Tibial artery (tissue), 4 donors: ENCODE results near the gene TSPAN7.

Source experiments
- DNase-seq, 2 donors: peaks; one replicate each; pipeline ENCODE4 v3.0.0-alpha.2; 2019
- H3K27ac ChIP-seq, 2 donors: fragments of 200-600 bp; sonication (generic) in 1 of 2; 1 replicate in 1 of 2; 2 replicates in 1 of 2; pipeline ENCODE4 v1.5.1; 2018 to 2019; ENCODE audit warnings: mild to moderate bottlenecking in 1 of 2
- H3K27me3 ChIP-seq, 2 donors: fragments of 200-600 bp; sonication (generic) in 1 of 2; one replicate each; pipeline versions ENCODE4 v1.5.1 to v1.6.0; 2016 to 2019
- H3K36me3 ChIP-seq, 3 donors: fragments of 200-600 bp; sonication (generic) in 2 of 3; one replicate each; pipeline ENCODE4 v1.5.1; 2016 to 2019; ENCODE audit warnings: mild to moderate bottlenecking in 2 of 3
- H3K4me1 ChIP-seq, 4 donors: fragments of 200-600 bp; sonication (generic) in 2 of 4; 1 replicate in 3 of 4; 2 replicates in 1 of 4; pipeline ENCODE4 v1.5.1; 2016 to 2019
- H3K4me3 ChIP-seq, 2 donors: fragments of 200-600 bp; sonication (generic) in 1 of 2; 1 replicate in 1 of 2; 2 replicates in 1 of 2; pipeline ENCODE4 v1.5.1; 2018 to 2019; ENCODE audit warnings: mild to moderate bottlenecking in 2 of 2
- H3K9me3 ChIP-seq, 3 donors: fragments of 200-600 bp; sonication (generic) in 1 of 3; one replicate each; pipeline ENCODE4 v1.5.1; 2016 to 2019
- intact Hi-C: fragments of 100-400 bp; cut with DNase I; formaldehyde crosslinking; loops from one replicate; pipeline ENCODE4 v1.15.0; 2023; ENCODE audit warnings: low total_unique reads
- TF ChIP-seq, protein P1 (sequence below), 2 experiments: fragments of 200-600 bp in 1 of 2; fragments of 450-650 bp in 1 of 2; IDR thresholded peaks; one replicate each; pipeline ENCODE4 v1.5.1; 2017 to 2019; ENCODE audit warnings: antibody characterized with exemption in 2 of 2, mild to moderate bottlenecking in 1 of 2, moderate library complexity in 1 of 2

The TSPAN7 gene

DNA sequence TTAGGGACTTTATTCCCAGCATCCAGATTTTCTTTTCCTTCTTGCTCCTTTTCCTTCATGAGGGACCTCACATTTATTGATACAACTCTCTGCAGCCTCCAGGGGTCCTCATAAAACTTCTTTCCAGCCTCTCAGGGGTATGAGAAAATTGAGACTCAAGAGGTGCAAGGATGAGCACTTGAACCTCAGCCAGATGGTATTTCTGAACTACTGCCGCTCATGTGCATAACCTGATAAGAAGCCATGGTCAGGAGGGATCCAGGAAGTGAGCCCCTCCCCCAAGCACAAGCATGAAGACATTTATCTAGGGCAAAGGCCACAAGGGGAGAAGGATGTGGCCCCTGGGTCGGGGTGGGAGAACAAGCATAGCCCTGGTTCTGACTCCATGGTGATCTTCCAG is 73.3 kb downstream of the TSPAN7 start:
- Histone ChIP-seq H3K27ac (no peak overlapping the region), H3K4me1 (peaks cover 0 to 11% (median 0%) of the 10 kb centered on the region in 4 donors), H3K27me3 (no peaks in the 10 kb centered on the region), H3K4me3 (no peak overlapping the region), H3K9me3 (no peaks in the 10 kb centered on the region), H3K36me3 (no peaks in the 10 kb centered on the region)
- intact Hi-C loops = no loop called here
- TF ChIP-seq, protein P1, sequence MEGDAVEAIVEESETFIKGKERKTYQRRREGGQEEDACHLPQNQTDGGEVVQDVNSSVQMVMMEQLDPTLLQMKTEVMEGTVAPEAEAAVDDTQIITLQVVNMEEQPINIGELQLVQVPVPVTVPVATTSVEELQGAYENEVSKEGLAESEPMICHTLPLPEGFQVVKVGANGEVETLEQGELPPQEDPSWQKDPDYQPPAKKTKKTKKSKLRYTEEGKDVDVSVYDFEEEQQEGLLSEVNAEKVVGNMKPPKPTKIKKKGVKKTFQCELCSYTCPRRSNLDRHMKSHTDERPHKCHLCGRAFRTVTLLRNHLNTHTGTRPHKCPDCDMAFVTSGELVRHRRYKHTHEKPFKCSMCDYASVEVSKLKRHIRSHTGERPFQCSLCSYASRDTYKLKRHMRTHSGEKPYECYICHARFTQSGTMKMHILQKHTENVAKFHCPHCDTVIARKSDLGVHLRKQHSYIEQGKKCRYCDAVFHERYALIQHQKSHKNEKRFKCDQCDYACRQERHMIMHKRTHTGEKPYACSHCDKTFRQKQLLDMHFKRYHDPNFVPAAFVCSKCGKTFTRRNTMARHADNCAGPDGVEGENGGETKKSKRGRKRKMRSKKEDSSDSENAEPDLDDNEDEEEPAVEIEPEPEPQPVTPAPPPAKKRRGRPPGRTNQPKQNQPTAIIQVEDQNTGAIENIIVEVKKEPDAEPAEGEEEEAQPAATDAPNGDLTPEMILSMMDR (IDR thresholded peaks at IDR 0.05) = no peak
- no peak for DNase-seq

DNA sequence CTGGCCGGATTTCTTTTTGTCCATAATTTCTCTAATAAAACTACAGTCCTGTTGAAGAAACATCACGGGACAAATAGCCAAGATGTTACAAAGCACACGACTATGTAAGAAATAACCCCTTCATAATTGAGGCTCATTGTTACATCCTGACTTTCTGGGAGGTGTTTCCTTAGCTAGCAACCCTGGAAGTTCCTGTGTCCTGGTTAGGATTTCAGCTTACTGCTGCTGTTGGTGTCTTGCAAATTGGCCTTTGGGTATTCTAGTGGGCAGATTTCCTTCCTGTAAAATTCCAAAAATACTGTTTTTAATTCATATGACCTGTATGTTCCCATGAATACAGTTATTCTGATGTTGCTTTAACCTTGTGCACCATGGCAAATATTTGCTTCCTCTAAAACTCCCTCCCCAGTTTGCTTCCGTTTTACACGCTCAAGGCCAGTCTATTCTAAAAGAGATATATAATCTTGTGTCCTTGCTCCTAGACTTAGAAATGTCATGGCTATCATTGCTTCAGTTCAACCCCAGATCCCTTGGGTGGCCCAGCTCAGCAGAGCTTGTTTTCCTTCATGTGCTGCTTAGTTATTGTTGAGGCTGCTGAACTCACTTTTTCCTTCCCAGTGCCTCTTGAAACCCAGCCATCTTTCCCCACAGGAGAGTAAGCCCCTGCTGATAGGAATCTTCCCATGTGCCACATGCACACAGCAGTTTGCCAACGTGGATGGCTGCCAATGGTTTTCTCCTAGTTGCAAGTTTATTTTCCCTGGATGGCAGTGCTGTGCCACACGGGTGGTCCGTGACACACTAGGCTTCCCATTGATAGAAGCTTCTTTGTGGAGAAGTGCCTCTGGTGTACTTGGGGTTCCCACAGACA is 75.8 kb downstream of the TSPAN7 start:
- peak in 1 of 2 donors; percentile 21 for DNase-seq
- H3K4me3 ChIP-seq = no peak overlapping the region
- H3K27me3 ChIP-seq = no peaks in the 10 kb centered on the region
- no peaks in the 10 kb centered on the region for H3K9me3 ChIP-seq
- no peak overlapping the region for H3K27ac ChIP-seq
- H3K4me1 ChIP-seq = peaks cover 0 to 11% (median 0%) of the 10 kb centered on the region in 4 donors
- TF ChIP-seq, protein P1 (IDR thresholded peaks at IDR 0.05) = no peak
- no peaks in the 10 kb centered on the region for H3K36me3 ChIP-seq
- intact Hi-C loops = no loop called here

DNA sequence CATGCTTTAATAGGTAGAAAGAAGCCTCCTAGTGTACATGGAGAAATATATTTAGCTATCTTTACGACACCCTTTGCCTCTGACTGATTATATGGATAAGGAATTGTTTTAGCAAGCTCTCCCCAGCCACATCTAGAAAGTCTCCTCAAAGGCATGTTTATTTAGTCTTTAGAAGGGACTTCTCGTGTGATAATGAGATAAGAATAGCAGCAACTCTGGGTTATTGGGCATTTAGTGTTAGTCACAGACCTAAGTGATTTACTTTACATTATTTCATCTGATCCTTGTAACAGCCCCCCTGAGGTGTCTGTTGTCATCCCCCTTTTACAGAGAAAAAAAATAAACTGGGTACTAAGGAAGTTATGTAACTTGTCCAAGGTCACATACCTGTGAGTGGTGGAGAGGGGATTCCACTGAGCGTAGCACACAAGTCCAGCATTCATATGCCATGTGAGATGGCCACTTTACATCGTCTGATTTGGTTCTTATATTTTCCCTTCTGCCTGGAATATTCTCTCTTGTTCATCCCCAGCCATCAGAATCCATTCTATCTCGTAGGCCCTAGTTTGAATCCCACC is 77.7 kb downstream of the TSPAN7 start:
- intact Hi-C loops = no loop called here
- DNase-seq = no peak
- no peaks in the 10 kb centered on the region for H3K36me3 ChIP-seq
- peaks cover 0 to 11% (median 0%) of the 10 kb centered on the region in 4 donors for H3K4me1 ChIP-seq
- H3K4me3 ChIP-seq = no peak overlapping the region
- H3K27ac ChIP-seq = no peak overlapping the region
- TF ChIP-seq, protein P1 (IDR thresholded peaks at IDR 0.05) = no peak
- no peaks in the 10 kb centered on the region for H3K27me3 ChIP-seq
- no peaks in the 10 kb centered on the region for H3K9me3 ChIP-seq

DNA sequence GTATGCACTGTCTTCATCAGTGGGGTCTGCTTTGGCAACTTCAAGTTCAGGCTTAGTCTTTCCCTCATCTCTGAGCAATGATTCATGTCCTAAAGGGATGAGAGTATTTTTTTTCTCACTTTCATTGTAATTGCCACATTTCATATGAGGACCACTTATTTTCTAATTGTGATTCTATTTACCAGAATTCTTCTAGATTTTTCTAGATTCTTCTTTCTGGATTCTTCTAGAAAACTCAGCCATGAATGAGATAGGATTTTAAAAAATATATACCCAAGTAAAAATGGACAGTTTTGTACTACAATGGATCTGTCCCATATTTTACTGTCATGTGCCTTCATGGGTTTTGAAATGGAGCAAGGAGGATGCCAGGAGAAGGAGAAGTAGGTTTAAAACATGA is 78.4 kb downstream of the TSPAN7 start:
- H3K27ac ChIP-seq = no peak overlapping the region
- H3K9me3 ChIP-seq = no peaks in the 10 kb centered on the region
- no peak for DNase-seq
- TF ChIP-seq, protein P1 (IDR thresholded peaks at IDR 0.05) = no peak
- H3K27me3 ChIP-seq = no peaks in the 10 kb centered on the region
- intact Hi-C loops = no loop called here
- no peak overlapping the region for H3K4me3 ChIP-seq
- H3K4me1 ChIP-seq = peaks cover 0 to 11% (median 0%) of the 10 kb centered on the region in 4 donors
- no peaks in the 10 kb centered on the region for H3K36me3 ChIP-seq

DNA sequence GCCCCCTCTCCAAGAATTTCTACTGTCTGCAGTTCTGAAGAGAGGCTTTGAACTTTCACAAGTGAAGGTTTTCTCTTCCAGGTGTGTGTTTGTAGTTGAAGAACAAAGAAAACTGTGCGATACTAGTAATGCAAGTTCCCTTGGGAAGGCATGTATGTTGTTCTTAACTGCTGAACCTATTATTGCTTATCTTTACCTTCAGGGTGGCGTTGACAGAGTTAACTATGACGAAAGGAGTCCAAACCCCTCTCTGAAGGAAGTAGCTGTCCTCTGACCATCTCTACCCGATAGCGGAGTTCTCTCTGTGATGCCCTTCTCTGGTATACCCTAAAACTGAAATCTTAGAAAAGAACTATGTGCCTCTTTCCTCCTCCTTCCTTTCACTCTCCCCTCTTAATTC is 79.9 kb downstream of the TSPAN7 start:
- DNase-seq = no peak
- no peaks in the 10 kb centered on the region for H3K27me3 ChIP-seq
- H3K9me3 ChIP-seq = no peaks in the 10 kb centered on the region
- no peaks in the 10 kb centered on the region for H3K36me3 ChIP-seq
- TF ChIP-seq, protein P1 (IDR thresholded peaks at IDR 0.05) = no peak
- no peak overlapping the region for H3K27ac ChIP-seq
- intact Hi-C loops = no loop called here
- H3K4me1 ChIP-seq = peaks cover 0 to 11% (median 0%) of the 10 kb centered on the region in 4 donors
- no peak overlapping the region for H3K4me3 ChIP-seq
